GM06990 (cell line): ENCODE results near the gene ITGA4.

Experiments used
- DNase-seq: peaks from one replicate; pipeline ENCODE4 v3.0.0-alpha.2; 2011; ENCODE audit not compliant: insufficient read length; ENCODE audit errors: extremely low read depth
- H3K27me3 ChIP-seq: replicated peaks from 2 replicates; pipeline ENCODE4 v1.6.0; 2011; ENCODE audit warnings: low read length; ENCODE audit not compliant: control insufficient read depth, insufficient read depth
- H3K36me3 ChIP-seq: 2 replicates; pipeline ENCODE4 v1.5.1; 2011; ENCODE audit warnings: low read length; ENCODE audit not compliant: control insufficient read depth, insufficient read depth
- H3K4me3 ChIP-seq: replicated peaks from 2 replicates; pipeline ENCODE4 v1.5.1; 2011; ENCODE audit warnings: low read depth, mild to moderate bottlenecking, control low read depth, low read length
- CTCF ChIP-seq: IDR thresholded peaks from 2 replicates; pipeline ENCODE4 v1.5.1; 2011; ENCODE audit warnings: low read length, control low read depth, mild to moderate bottlenecking, inconsistent platforms; ENCODE audit not compliant: insufficient read depth, poor library complexity, severe bottlenecking

Gene ITGA4

GRCh38 chr2:181454686-181455450 is 2.3 kb upstream of the ITGA4 start:
- DNase-seq, result no peak
- TF ChIP-seq CTCF, result no peak
- no peaks in the 10 kb centered on the region for H3K27me3 ChIP-seq

GRCh38 chr2:181456660-181457120 is 496 bp upstream of the ITGA4 start:
- no peak for TF ChIP-seq CTCF
- H3K4me3 ChIP-seq, result peak overlapping the region; percentile 82
- no peaks in the 10 kb centered on the region for H3K27me3 ChIP-seq
- peak; percentile 84 for DNase-seq
- no peaks in the 10 kb centered on the region for H3K36me3 ChIP-seq

More at GRCh38 chr2:181454686-181455450, 2.3 kb upstream of the ITGA4 start:
- no peaks in the 10 kb centered on the region for H3K36me3 ChIP-seq
- no peak overlapping the region for H3K4me3 ChIP-seq

- Histone ChIP-seq H3K4me3 (peak overlapping the region; percentile 82), H3K36me3 (no peaks in the 10 kb centered on the region), H3K27me3 (no peaks in the 10 kb centered on the region)
- no peak for TF ChIP-seq CTCF
- DNase-seq, result peak; percentile 75
These were observed 697 bp downstream of the ITGA4 start for GRCh38 chr2:181457741-181458425.

GRCh38 chr2:181458871-181459270 is 1.7 kb downstream of the ITGA4 start:
- no peak for TF ChIP-seq CTCF
- Histone ChIP-seq H3K27me3 (no peaks in the 10 kb centered on the region), H3K4me3 (peak overlapping the region; percentile 82), H3K36me3 (no peaks in the 10 kb centered on the region; the same call in 1 of the 2 replicates)
- DNase-seq, result no peak

GRCh38 chr2:181459621-181460021 is 2.4 kb downstream of the ITGA4 start:
- no peak for TF ChIP-seq CTCF
- DNase-seq, result no peak
- H3K4me3 ChIP-seq, result peak overlapping the region; percentile 82
- no peaks in the 10 kb centered on the region for H3K27me3 ChIP-seq
- no peaks in the 10 kb centered on the region; the same call in 1 of the 2 replicates for H3K36me3 ChIP-seq
